Measurements from ENCODE around the gene CXorf58. TPM values are rescaled to one million over a fixed set of nuclear protein-coding genes. Genes with fewer than 3 reads are reported as not detected.

CXorf58 gene
- polyA plus RNA-seq, 2 of the 4 experiments (the other 2 are of a cell fraction), result 0.15 to 0.47 TPM

DNA sequence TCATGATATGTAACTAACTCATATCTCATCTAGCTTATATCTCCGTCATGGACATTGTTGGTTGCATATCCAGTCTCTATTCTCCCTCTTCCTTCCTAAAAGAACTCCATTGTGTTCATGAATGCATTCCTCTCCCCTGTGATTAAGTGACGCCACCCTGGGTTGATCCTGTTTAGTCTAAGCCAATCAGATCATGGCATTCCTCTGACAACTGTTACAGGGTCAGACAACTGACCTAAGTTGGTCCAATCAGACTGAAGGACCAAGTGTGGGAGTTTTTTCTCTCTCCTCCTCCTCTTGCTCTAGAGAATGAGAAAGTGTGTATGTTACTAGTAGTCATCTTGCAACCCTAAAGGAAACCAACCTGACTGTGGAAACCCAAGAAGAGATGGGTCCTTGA lies 3.7 kb upstream of the CXorf58 start:
- H3K27ac ChIP-seq, result peak overlapping the region in 1 of 2 experiments; percentile 13; a peak in 1 of 6 replicates
- POLR2A ChIA-PET, result interaction anchor here (0.8 to 6.0 kb wide), 2 partner anchors 121 kb away, joined by 3 to 218 read pairs; partner anchors contain the start of gene SAT1
- H3K4me2 ChIP-seq, result no peak overlapping the region
- ATAC-seq, result no peak
- CTCF ChIA-PET, result interaction anchor here (0.7 to 10.0 kb wide), 8 partner anchors 19 to 1355 kb away, joined by 3 to 312 read pairs (median 16); partner anchors contain the start of gene SAT1
- H3K4me1 ChIP-seq, result peaks cover 44% of the 10 kb centered on the region
- no peak for FAIRE-seq
- no peak for DNase-seq (ENCODE audit: low read depth in 1 of 2, low spot score in 1 of 2)
- H3K4me3 ChIP-seq, result no peak overlapping the region
- TF ChIP-seq CEBPB (IDR thresholded peaks at IDR 0.05) (no peak), EP300 (IDR thresholded peaks at IDR 0.05) (no peak), KDM1A (IDR thresholded peaks at IDR 0.05; ENCODE audit: low read depth) (no peak), MYC (IDR thresholded peaks at IDR 0.05; ENCODE audit: borderline replicate concordance, low read length) (no peak), POLR2AphosphoS2 (conservative IDR thresholded peaks at IDR 0.05; ENCODE audit: low read length) (no peak), FOSL2 (IDR thresholded peaks at IDR 0.05) (no peak), FOSL2 (CRISPR knock-in tag; IDR thresholded peaks at IDR 0.05) (no peak), KDM5A (IDR thresholded peaks at IDR 0.05) (no peak), HOXB13 (CRISPR knock-in tag; IDR thresholded peaks at IDR 0.05; ENCODE audit: low read depth) (no peak), RFX5 (IDR thresholded peaks at IDR 0.05) (no peak), GATA3 (IDR thresholded peaks at IDR 0.05; ENCODE audit: borderline replicate concordance) (no peak), JUN (IDR thresholded peaks at IDR 0.05) (no peak)
- TF ChIP-seq, protein P1, sequence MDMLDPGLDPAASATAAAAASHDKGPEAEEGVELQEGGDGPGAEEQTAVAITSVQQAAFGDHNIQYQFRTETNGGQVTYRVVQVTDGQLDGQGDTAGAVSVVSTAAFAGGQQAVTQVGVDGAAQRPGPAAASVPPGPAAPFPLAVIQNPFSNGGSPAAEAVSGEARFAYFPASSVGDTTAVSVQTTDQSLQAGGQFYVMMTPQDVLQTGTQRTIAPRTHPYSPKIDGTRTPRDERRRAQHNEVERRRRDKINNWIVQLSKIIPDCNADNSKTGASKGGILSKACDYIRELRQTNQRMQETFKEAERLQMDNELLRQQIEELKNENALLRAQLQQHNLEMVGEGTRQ (IDR thresholded peaks at IDR 0.05), result no peak
- no peaks in the 10 kb centered on the region for H3K9me3 ChIP-seq
- WGBS (ENCODE audit: missing lambda C conversion rate), result 71% methylated on average over 2 of the region's 2 CpGs

DNA sequence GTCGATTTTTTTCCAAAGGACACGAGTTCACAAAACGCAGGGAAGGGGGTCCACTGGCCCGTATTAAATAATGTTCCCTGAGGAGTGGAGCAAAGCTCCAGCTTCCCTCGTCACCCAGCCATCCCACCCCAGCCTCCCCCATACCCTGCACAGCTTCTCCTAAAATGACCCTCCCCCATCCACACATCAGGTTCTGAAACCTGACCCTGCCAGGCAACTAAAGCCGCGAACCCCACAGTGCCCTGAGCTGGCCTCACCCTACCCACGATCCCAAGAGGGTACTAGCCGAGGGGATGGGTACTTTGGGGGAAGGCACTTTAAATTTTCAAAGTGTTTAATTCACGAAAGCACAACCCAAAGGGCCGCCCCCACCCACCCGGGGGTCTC lies 702 bp upstream of the CXorf58 start:
- TF ChIP-seq HDAC2 (IDR thresholded peaks at IDR 0.05) (no peak), NFE2L2 (conservative IDR thresholded peaks at IDR 0.05; ENCODE audit: low read length) (no peak)
- TF ChIP-seq, protein P2, sequence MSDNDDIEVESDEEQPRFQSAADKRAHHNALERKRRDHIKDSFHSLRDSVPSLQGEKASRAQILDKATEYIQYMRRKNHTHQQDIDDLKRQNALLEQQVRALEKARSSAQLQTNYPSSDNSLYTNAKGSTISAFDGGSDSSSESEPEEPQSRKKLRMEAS (IDR thresholded peaks at IDR 0.05), result no peak
- 3% methylated on average over 5 of the region's 12 CpGs for WGBS (ENCODE audit: missing lambda C conversion rate)
- H3K4me2 ChIP-seq, result peak overlapping the region; percentile 66
- FAIRE-seq (no peak), DNase-seq (ENCODE audit: low read depth in 1 of 2, low spot score in 1 of 2) (no peak), ATAC-seq (peak; percentile 12 to 22; a peak in 5 of 6 replicates)
- peak overlapping the region; percentile 91 to 99 for H3K27ac ChIP-seq
- peak overlapping the region; percentile 82 for H3K4me3 ChIP-seq
- peaks cover 14% of the 10 kb centered on the region for H3K4me1 ChIP-seq
- ChIA-PET CTCF (interaction anchor here (0.6 to 10.0 kb wide), 8 partner anchors 97 to 214 kb away, joined by 3 to 312 read pairs (median 4); partner anchors contain the start of genes EIF2S3 and SAT1), POLR2A (interaction anchor here (0.6 to 2.8 kb wide), 4 partner anchors 119 to 147 kb away, joined by 3 to 18 read pairs (median 12); partner anchors contain the start of genes EIF2S3 and SAT1)
- H3K9me3 ChIP-seq, result no peaks in the 10 kb centered on the region

DNA sequence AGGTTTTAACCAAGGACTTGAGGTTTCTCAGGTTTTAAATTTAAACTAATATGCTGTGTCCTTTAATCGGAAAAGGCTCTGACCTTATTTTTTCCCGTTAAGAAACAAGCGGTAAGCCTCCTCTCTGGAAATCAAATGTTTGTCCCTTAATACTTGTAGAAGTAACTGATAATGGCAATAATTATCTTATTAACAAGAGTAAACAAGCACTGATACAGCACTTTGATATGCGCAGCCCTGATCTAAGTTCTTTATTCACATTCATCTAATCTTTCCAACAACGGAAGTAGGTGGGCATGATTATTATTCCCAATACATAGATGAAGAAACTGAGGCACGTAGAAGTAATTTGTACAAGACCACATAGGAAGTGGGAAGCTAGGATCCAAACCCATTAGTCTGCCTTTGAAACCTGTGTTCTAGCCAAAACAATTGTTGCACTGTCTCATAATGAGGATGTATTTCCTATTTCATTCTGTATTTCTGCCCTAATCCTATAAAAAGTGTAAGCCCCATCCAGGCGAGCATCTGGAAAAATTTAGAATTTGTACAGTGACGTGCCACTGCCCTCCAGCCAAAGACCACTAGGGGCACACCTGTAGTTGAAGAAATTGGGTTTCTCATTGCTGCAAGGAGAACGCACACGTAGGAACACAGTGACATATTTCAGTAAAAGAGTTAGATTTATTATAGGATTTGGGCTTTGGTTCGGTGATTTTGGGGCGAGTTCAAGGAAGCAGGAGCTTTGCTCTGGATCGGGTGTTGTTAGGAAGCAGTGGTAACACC lies 606 bp downstream of the CXorf58 start:
- peak overlapping the region; percentile 91 to 99 for H3K27ac ChIP-seq
- peak overlapping the region; percentile 82 for H3K4me3 ChIP-seq
- ATAC-seq (no peak), DNase-seq (ENCODE audit: low read depth in 1 of 2, low spot score in 1 of 2) (no peak), FAIRE-seq (no peak)
- ChIA-PET CTCF (interaction anchor here (0.5 to 10.0 kb wide), 22 partner anchors 8 to 215 kb away, joined by 3 to 312 read pairs (median 3); partner anchors contain the start of genes EIF2S3 and SAT1), POLR2A (interaction anchor here (2.3 to 2.8 kb wide), 3 partner anchors 117 to 146 kb away, joined by 10 to 18 read pairs (median 15); partner anchors contain the start of genes EIF2S3 and SAT1)
- no peaks in the 10 kb centered on the region for H3K9me3 ChIP-seq
- peak overlapping the region; percentile 61 for H3K4me2 ChIP-seq
- WGBS (ENCODE audit: missing lambda C conversion rate), result 46% methylated on average over 13 of the region's 13 CpGs
- peak; percentile 51; the same call in 1 of the 2 replicates for TF ChIP-seq KDM1A (IDR thresholded peaks at IDR 0.05; ENCODE audit: low read depth)
- TF ChIP-seq, protein P2 (IDR thresholded peaks at IDR 0.05), result no peak
- TF ChIP-seq, protein P3, sequence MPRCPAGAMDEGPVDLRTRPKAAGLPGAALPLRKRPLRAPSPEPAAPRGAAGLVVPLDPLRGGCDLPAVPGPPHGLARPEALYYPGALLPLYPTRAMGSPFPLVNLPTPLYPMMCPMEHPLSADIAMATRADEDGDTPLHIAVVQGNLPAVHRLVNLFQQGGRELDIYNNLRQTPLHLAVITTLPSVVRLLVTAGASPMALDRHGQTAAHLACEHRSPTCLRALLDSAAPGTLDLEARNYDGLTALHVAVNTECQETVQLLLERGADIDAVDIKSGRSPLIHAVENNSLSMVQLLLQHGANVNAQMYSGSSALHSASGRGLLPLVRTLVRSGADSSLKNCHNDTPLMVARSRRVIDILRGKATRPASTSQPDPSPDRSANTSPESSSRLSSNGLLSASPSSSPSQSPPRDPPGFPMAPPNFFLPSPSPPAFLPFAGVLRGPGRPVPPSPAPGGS (IDR thresholded peaks at IDR 0.05), result no peak
- H3K4me1 ChIP-seq, result peaks cover 10% of the 10 kb centered on the region; the same call in 2 of the 3 replicates

All from A549 (cell line).